Osteoblast (primary cell): ENCODE measurements around the gene TMEM141. TPM values are rescaled to one million over a fixed set of nuclear protein-coding genes. Genes with fewer than 3 reads are reported as not detected.

ENCODE experiments used
- DNase-seq: peaks from one replicate; pipeline ENCODE4 v3.0.0; 2011; ENCODE audit warnings: low spot score, mixed read lengths; ENCODE audit not compliant: insufficient read length; ENCODE audit errors: missing footprints
- H2AFZ ChIP-seq: 2 replicates; pipeline ENCODE4 v1.6.0; 2011; ENCODE audit warnings: mild to moderate bottlenecking, low read length
- H3K27ac ChIP-seq: 2 replicates; pipeline ENCODE4 v1.5.1; 2011; ENCODE audit warnings: mild to moderate bottlenecking, low read depth, low read length, moderate library complexity
- H3K27me3 ChIP-seq: 2 replicates; pipeline ENCODE4 v1.6.0; 2012; ENCODE audit warnings: mild to moderate bottlenecking, control low read depth, inconsistent platforms, low read length, moderate library complexity; ENCODE audit not compliant: insufficient read depth
- H3K36me3 ChIP-seq: 2 replicates; pipeline ENCODE4 v1.5.1; 2011; ENCODE audit warnings: mild to moderate bottlenecking, low read length, control low read depth, moderate library complexity; ENCODE audit not compliant: insufficient read depth
- H3K4me1 ChIP-seq: 2 replicates; pipeline ENCODE4 v1.5.1; 2011; ENCODE audit warnings: mild to moderate bottlenecking, low read length, control low read depth, moderate library complexity; ENCODE audit not compliant: insufficient read depth
- H3K4me2 ChIP-seq: 2 replicates; pipeline ENCODE4 v1.6.0; 2011; ENCODE audit warnings: mild to moderate bottlenecking, low read length; ENCODE audit not compliant: insufficient read depth
- H3K4me3 ChIP-seq: fragments of 200-600 bp; sonication (generic); 3 replicates; pipeline ENCODE4 v1.5.1; 2012; ENCODE audit warnings: mild to moderate bottlenecking, low read length, inconsistent platforms; ENCODE audit not compliant: insufficient read depth
- H3K79me2 ChIP-seq: 2 replicates; pipeline ENCODE4 v1.6.0; 2012; ENCODE audit warnings: mild to moderate bottlenecking, low read length, control low read depth, inconsistent platforms; ENCODE audit not compliant: insufficient read depth
- H3K9me3 ChIP-seq: 2 replicates; pipeline ENCODE4 v1.5.1; 2011; ENCODE audit warnings: low read depth, low read length, control low read depth
- H4K20me1 ChIP-seq: 2 replicates; pipeline ENCODE4 v1.6.0; 2012; ENCODE audit warnings: mild to moderate bottlenecking, low read length, control low read depth; ENCODE audit not compliant: insufficient read depth
- total RNA-seq: library from RNA; depleted of rRNA; stranded (reverse); fragments of >200 nt; gene quantifications from 2 replicates; pipeline ENCODE4 v1.2.3, GENCODE V29; 2012
- TF ChIP-seq, protein P1 (sequence below): IDR thresholded peaks from 2 replicates; pipeline ENCODE4 v1.5.1; 2011; ENCODE audit warnings: mild to moderate bottlenecking, low read depth, low read length, moderate library complexity; ENCODE audit errors: extremely low read depth

Gene TMEM141
- total RNA-seq, 1 donor: 39.8 TPM

DNA sequence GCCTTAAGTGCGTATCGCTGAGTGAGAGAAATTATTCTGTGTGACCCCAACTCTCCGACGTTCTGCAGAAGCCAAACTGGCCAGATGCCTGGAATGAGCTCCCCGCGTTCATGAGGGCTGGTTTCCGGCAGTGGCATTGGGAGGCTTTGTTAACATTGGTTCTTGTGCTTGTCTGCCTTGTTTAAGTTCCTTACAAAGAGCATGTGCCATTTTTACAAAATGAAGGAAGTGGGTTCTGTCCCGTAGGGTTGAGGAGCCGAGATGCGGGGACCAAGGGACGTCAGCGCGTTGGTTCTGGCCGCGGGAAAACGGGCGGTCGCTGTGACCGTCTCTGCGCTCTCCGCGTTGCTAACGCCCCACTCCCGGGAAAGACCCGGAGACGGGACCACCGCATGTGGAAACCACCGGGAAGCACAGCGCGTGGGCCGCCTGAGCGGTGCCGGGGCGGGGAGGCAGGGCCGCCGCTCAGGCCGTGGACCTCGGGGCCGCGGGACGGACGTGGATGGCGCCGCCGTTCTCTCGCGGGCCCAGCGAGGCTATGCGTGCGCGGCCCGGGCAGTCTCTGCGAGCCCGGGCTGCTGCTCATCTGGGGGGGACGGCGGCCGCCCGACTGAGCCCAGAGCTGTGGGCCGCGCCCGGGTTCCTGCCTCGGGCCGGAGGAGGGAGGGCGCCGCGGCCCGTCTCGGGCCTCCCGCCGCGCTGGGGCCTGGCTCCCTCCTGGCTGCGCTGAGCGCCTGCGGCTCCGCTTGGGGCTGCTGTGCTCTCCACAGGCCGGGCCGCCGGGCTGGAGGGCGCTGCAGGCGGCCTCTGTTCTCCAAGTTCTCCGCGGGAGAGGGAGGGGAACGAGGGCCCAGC, 30.1 kb downstream of the TMEM141 start:
- no peak overlapping the region for H2AFZ ChIP-seq
- DNase-seq: no peak
- TF ChIP-seq, protein P1, sequence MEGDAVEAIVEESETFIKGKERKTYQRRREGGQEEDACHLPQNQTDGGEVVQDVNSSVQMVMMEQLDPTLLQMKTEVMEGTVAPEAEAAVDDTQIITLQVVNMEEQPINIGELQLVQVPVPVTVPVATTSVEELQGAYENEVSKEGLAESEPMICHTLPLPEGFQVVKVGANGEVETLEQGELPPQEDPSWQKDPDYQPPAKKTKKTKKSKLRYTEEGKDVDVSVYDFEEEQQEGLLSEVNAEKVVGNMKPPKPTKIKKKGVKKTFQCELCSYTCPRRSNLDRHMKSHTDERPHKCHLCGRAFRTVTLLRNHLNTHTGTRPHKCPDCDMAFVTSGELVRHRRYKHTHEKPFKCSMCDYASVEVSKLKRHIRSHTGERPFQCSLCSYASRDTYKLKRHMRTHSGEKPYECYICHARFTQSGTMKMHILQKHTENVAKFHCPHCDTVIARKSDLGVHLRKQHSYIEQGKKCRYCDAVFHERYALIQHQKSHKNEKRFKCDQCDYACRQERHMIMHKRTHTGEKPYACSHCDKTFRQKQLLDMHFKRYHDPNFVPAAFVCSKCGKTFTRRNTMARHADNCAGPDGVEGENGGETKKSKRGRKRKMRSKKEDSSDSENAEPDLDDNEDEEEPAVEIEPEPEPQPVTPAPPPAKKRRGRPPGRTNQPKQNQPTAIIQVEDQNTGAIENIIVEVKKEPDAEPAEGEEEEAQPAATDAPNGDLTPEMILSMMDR: no peak
- H3K9me3 ChIP-seq: no peaks in the 10 kb centered on the region
- peaks cover 14% of the 10 kb centered on the region for H3K36me3 ChIP-seq
- H3K4me3 ChIP-seq: peak overlapping the region; percentile 19
- peak overlapping the region; percentile 33 for H3K4me2 ChIP-seq
- no peak overlapping the region for H3K27ac ChIP-seq
- H3K4me1 ChIP-seq: no peaks in the 10 kb centered on the region
- H4K20me1 ChIP-seq: peaks cover 22% of the 10 kb centered on the region
- H3K27me3 ChIP-seq: no peaks in the 10 kb centered on the region
- H3K79me2 ChIP-seq: peaks cover 25% of the 10 kb centered on the region

DNA sequence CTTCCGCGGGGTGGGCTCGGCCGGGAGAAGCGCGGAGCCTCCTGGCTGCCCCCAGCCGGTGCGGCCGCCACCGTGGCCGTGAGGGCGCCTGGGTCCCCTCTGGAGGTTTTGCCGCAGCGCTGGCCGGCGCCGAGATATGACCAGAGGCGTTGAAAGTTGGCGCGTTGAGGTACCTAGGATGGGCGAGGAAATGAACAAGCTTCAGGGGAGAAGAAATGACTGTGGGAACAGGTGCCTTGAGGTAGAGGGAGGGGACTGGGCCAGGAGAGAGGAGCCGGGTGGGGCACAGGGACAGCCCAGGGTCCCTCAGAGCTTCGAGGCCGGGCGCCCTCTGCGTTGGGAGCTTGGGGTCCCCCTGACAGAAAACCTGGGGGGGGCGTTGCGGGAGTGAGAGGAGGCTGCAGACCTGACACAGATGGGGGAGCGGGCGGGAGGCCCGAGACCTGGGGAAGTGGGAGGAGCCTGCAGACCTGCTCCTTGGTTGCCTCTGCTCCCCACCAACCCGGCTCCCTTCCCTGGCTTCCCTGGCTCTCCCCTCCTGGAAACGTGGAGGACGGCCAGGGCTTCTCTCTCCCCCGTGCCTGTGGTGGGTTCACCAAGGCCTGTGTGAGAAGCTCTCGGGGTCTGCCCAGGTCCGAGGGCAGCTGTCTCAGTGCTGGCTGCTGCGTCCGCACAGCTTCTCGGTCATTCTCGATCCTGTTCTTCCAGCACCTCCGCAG, 30.8 kb downstream of the TMEM141 start:
- H3K27ac ChIP-seq: no peak overlapping the region
- H3K27me3 ChIP-seq: no peaks in the 10 kb centered on the region
- H3K79me2 ChIP-seq: peaks cover 22% of the 10 kb centered on the region
- peaks cover 14% of the 10 kb centered on the region for H3K36me3 ChIP-seq
- no peaks in the 10 kb centered on the region for H3K4me1 ChIP-seq
- peaks cover 22% of the 10 kb centered on the region for H4K20me1 ChIP-seq
- TF ChIP-seq, protein P1: no peak
- no peak overlapping the region for H3K4me2 ChIP-seq
- no peaks in the 10 kb centered on the region for H3K9me3 ChIP-seq
- peak; percentile 90 for DNase-seq
- H2AFZ ChIP-seq: no peak overlapping the region
- no peak overlapping the region for H3K4me3 ChIP-seq

DNA sequence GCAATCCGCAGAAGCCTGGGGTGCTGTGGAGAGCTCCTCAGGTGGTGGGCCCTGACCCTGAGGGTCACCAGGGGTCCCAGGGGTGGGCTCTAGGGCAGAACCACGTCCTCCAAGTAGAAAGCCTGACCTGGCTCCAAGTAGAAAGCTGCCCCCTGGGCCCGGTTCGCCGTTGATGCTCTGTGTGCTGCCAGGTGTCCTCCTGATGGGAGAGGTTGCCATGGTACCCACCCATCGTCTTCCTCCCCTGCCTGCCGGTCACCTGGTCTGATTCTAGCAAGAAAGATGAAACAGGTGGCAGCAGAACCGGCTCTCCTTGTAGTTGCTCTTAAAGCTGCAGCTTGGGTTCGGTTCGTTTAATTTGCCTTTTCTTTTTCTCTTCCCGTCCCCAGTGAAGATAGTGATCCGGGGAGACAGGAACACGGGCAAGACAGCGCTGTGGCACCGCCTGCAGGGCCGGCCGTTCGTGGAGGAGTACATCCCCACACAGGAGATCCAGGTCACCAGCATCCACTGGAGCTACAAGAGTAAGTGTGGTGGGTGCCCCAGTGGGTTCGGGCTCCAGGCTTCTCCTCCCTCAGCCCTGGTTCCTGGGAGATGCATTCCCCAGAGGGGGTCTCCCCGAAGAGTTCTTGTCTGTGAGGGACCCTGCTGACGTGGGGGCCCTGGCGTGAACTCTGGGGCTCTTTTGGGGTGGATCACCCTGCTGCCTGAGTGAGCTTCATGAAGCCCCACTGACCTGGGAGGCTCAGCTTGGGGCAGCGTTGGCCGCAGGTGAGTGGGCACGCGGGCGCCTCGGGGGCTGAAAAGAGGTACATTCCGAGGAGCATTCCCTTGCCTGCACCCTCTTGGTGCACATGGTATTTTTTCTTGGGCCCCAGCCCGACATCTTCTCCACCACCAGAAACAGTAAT, 32.2 kb downstream of the TMEM141 start:
- no peak overlapping the region for H3K27ac ChIP-seq
- H2AFZ ChIP-seq: no peak overlapping the region

More for the DNA sequence above, 32.2 kb downstream of the TMEM141 start:
- peaks cover 17% of the 10 kb centered on the region for H3K79me2 ChIP-seq
- no peak for DNase-seq
- H3K4me1 ChIP-seq: no peaks in the 10 kb centered on the region
- H4K20me1 ChIP-seq: peaks cover 19% of the 10 kb centered on the region
- peaks cover 22% of the 10 kb centered on the region for H3K36me3 ChIP-seq
- no peak overlapping the region for H3K4me2 ChIP-seq
- H3K4me3 ChIP-seq: no peak overlapping the region
- no peaks in the 10 kb centered on the region for H3K9me3 ChIP-seq
- TF ChIP-seq, protein P1: no peak
- no peaks in the 10 kb centered on the region for H3K27me3 ChIP-seq
